ENCODE data around the gene CROCC2. TPM values are rescaled to one million over a fixed set of nuclear protein-coding genes. Genes with fewer than 3 reads are reported as not detected.

CROCC2 gene
- total and polyA plus RNA-seq, 2 of the 13 experiments (the other 11 are each of a cell fraction or from before 2014, with no cell fraction given) = not detected

DNA sequence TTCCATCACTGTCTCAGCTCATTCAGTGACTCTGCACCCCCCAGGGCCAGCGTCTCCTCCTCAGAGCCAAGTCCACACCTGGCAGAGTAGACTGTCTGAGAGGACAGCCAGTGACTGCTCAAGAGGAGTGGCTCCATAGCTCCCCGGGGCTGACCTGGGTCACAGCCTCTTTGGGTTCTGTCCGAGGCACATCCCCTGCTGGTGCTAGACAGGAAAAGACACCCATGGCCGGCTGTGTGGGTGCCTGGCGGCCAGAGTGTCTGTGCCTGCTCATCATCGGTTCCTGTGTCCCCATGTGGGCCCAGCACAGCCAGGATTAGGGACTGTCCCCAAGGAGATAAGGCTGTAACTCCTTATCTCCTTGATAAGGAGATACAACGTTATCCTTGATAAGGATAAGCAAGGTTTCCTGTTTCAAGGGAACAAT lies 3.5 kb upstream of the CROCC2 start (continued):
- TF ChIP-seq KLF11 (CRISPR knock-in tag; IDR thresholded peaks at IDR 0.05) (no peak), ZNF552 (CRISPR knock-in tag; IDR thresholded peaks at IDR 0.05; ENCODE audit: borderline replicate concordance) (no peak), FOXK1 (CRISPR knock-in tag; IDR thresholded peaks at IDR 0.05; ENCODE audit: borderline replicate concordance, low read depth) (no peak), NFKB2 (CRISPR knock-in tag; IDR thresholded peaks at IDR 0.05; ENCODE audit: borderline replicate concordance) (peak; percentile 29; the same call in 1 of the 2 replicates), KDM2A (CRISPR knock-in tag; IDR thresholded peaks at IDR 0.05; ENCODE audit: borderline replicate concordance, low read depth) (no peak), ZBTB8A (CRISPR knock-in tag; IDR thresholded peaks at IDR 0.05; ENCODE audit: borderline replicate concordance, low read depth) (no peak), ZNF317 (CRISPR knock-in tag; IDR thresholded peaks at IDR 0.05) (no peak), ZNF263 (CRISPR knock-in tag; IDR thresholded peaks at IDR 0.05) (peak; percentile 32; the same call in 1 of the 2 replicates), KLF9 (CRISPR knock-in tag; IDR thresholded peaks at IDR 0.05; ENCODE audit: low read depth) (no peak), PHF21A (CRISPR knock-in tag; IDR thresholded peaks at IDR 0.05) (no peak), STAG1 (CRISPR knock-in tag; IDR thresholded peaks at IDR 0.05) (peak; percentile 53), ZNF430 (CRISPR knock-in tag; IDR thresholded peaks at IDR 0.05) (no peak), ZNF550 (CRISPR knock-in tag; IDR thresholded peaks at IDR 0.05; ENCODE audit: borderline replicate concordance) (no peak), STAT5B (CRISPR knock-in tag; IDR thresholded peaks at IDR 0.05) (no peak), SP5 (CRISPR knock-in tag; IDR thresholded peaks at IDR 0.05; ENCODE audit: borderline replicate concordance, low read depth) (no peak), ZFP41 (CRISPR knock-in tag; IDR thresholded peaks at IDR 0.05; ENCODE audit: borderline replicate concordance) (no peak), U2AF2 (IDR thresholded peaks at IDR 0.05; ENCODE audit: low read depth, low read length) (no peak), SUZ12 (IDR thresholded peaks at IDR 0.05; ENCODE audit: low read depth, low read length) (no peak), ZNF160 (CRISPR knock-in tag; IDR thresholded peaks at IDR 0.05) (no peak)
- TF ChIP-seq, protein P1, sequence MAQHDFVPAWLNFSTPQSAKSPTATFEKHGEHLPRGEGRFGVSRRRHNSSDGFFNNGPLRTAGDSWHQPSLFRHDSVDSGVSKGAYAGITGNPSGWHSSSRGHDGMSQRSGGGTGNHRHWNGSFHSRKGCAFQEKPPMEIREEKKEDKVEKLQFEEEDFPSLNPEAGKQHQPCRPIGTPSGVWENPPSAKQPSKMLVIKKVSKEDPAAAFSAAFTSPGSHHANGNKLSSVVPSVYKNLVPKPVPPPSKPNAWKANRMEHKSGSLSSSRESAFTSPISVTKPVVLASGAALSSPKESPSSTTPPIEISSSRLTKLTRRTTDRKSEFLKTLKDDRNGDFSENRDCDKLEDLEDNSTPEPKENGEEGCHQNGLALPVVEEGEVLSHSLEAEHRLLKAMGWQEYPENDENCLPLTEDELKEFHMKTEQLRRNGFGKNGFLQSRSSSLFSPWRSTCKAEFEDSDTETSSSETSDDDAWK (CRISPR knock-in tag; IDR thresholded peaks at IDR 0.05) = no peak
- TF ChIP-seq, protein P2, sequence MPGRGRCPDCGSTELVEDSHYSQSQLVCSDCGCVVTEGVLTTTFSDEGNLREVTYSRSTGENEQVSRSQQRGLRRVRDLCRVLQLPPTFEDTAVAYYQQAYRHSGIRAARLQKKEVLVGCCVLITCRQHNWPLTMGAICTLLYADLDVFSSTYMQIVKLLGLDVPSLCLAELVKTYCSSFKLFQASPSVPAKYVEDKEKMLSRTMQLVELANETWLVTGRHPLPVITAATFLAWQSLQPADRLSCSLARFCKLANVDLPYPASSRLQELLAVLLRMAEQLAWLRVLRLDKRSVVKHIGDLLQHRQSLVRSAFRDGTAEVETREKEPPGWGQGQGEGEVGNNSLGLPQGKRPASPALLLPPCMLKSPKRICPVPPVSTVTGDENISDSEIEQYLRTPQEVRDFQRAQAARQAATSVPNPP (CRISPR knock-in tag; IDR thresholded peaks at IDR 0.05) = no peak
- TF ChIP-seq, protein P3, sequence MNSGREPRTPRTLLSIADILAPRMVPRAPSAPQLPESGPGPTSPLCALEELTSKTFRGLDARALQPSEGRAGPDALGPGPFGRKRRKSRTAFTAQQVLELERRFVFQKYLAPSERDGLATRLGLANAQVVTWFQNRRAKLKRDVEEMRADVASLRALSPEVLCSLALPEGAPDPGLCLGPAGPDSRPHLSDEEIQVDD (CRISPR knock-in tag; IDR thresholded peaks at IDR 0.05; ENCODE audit: borderline replicate concordance) = no peak
- TF ChIP-seq, protein P4, sequence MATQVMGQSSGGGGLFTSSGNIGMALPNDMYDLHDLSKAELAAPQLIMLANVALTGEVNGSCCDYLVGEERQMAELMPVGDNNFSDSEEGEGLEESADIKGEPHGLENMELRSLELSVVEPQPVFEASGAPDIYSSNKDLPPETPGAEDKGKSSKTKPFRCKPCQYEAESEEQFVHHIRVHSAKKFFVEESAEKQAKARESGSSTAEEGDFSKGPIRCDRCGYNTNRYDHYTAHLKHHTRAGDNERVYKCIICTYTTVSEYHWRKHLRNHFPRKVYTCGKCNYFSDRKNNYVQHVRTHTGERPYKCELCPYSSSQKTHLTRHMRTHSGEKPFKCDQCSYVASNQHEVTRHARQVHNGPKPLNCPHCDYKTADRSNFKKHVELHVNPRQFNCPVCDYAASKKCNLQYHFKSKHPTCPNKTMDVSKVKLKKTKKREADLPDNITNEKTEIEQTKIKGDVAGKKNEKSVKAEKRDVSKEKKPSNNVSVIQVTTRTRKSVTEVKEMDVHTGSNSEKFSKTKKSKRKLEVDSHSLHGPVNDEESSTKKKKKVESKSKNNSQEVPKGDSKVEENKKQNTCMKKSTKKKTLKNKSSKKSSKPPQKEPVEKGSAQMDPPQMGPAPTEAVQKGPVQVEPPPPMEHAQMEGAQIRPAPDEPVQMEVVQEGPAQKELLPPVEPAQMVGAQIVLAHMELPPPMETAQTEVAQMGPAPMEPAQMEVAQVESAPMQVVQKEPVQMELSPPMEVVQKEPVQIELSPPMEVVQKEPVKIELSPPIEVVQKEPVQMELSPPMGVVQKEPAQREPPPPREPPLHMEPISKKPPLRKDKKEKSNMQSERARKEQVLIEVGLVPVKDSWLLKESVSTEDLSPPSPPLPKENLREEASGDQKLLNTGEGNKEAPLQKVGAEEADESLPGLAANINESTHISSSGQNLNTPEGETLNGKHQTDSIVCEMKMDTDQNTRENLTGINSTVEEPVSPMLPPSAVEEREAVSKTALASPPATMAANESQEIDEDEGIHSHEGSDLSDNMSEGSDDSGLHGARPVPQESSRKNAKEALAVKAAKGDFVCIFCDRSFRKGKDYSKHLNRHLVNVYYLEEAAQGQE (IDR thresholded peaks at IDR 0.05; ENCODE audit: borderline replicate concordance in 1 of 2, low read depth in 1 of 2, low read length in 2 of 2) = no peak
- TF ChIP-seq, protein P5, sequence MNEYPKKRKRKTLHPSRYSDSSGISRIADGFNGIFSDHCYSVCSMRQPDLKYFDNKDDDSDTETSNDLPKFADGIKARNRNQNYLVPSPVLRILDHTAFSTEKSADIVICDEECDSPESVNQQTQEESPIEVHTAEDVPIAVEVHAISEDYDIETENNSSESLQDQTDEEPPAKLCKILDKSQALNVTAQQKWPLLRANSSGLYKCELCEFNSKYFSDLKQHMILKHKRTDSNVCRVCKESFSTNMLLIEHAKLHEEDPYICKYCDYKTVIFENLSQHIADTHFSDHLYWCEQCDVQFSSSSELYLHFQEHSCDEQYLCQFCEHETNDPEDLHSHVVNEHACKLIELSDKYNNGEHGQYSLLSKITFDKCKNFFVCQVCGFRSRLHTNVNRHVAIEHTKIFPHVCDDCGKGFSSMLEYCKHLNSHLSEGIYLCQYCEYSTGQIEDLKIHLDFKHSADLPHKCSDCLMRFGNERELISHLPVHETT (CRISPR knock-in tag; conservative IDR thresholded peaks at IDR 0.05) = no peak

All from HepG2 (cell line).